Femur (tissue), 1 donor: ENCODE data around the gene TMEM72.
A peak's percentile ranks its signal among the peaks of the same experiment; 100 is the strongest.

Experiments
- DNase-seq: peaks from one replicate; pipeline ENCODE4 v3.0.0-alpha.2; 2017

The TMEM72 gene

DNA sequence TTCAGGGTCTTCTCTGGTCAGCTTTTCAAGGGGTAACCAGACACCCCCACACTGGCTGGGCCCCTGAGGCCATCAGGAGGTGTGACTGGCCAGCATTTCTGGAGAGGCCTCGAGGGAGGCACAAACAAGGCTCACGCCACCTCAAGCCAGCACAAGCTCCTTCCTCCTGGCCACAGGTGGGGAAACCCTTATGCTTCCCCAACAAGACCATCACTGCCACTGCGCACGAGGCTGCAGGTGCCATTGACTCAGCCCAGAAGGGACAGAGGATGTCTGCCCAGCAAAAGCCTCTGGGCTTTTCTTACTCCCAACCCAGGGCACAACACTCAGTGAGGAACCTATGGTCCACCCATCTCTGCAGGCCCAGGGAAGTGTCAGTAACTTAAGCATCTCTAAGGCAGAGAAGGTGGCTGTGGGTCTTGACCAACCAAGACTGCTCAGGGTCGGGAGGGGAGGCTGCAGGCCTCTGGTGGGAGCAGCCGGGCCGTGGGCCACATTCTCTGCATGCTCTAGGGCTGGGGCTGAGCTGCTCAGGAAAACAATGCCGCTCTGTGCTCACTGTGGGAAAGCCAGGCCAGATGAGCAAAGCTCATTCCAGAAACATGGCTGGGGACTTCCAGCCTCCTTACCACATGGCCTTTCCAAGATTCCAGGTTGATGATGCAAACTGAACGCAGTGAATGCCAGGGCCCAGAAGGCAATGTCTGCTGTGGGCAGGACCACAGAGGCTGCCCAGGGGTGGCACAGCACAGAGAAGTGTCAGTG lies 24.2 kb downstream of the TMEM72 start:
- peak; percentile 85 for DNase-seq

DNA sequence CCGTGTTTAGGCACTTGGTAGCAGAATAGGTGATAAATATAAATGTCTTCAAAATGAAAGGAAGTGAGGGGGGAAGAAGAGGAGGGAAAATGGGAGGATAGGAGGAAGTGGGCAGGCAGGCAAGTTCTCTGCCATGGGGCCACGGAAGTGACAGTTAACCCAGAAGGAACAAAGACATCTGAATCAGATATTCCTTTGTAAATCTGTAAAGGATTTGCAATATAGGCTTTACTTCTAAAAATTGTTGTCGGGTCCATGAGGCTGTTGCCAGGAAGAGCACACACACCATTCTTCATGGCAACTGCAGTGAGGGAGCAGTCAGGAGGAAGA lies 24.8 kb downstream of the TMEM72 start:
- DNase-seq = no peak

DNA sequence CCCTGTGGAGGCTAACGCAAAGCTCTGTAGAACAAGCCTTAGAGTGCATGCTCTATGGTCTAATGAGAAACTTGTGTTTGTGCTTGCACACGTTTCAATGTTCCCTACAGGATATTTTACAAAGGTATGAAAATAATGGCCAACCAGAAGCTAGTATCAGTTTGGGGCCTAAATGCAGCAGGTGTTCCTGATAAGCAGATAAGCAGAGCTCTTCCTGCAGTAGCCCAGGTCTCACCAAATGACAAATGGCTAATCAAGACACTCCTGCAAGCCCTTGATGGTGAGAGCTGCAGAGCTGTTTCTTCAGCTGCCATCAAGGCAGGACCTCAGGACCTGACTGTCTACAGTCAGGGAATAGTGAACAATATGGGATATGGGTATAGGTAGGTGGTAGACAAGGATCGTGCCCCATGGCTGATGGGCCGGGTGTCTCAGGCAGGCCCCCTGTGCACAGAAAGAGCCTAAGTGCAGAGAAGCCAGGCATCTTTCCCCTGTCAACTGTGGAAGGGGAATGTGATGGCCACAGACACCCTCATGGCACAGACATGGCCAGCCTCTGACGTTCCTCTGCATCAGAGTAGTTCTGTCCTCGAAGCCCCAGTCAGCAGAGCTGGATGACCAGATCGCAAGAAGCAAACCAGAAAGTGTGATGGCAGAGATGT lies 25.3 kb downstream of the TMEM72 start:
- DNase-seq = peak; percentile 6

DNA sequence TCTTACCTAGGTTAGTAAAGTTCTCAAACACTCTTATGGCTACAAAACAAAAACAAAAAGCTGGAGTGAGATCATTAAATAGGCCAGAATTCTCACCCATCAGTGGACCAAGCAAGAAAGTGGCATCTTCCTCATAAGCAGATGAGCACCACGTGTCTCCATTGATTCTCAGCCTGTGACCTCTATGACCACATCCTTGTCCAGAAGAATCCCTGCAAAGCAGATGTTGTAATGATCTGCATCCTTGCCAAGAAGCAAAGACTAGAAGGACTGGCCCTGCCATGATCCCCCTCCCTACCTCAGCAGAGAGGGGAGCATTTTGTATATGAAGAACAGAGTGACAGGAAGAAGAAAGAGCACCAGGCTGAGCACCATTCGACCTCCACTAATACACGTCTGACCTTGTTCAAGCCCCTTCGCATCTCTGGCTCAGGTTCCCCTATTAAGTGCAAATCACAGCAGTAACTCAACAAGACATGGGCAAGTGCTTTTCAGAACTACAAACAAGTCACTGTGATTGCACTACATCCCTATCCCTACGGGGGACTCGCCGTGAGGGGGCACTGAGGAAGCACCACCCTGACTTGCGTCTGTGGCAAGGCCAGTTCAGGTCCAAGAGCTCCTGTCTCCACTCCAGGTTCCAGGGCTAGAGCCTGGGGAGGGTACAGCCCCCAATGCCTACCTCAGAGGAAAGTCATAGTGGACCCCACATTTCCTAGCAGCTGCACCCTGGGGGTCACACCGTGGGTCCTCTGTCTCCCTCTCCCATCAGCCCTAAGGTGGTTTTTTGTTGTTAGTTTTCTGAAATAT lies 26.3 kb downstream of the TMEM72 start:
- peak; percentile 9 for DNase-seq

DNA sequence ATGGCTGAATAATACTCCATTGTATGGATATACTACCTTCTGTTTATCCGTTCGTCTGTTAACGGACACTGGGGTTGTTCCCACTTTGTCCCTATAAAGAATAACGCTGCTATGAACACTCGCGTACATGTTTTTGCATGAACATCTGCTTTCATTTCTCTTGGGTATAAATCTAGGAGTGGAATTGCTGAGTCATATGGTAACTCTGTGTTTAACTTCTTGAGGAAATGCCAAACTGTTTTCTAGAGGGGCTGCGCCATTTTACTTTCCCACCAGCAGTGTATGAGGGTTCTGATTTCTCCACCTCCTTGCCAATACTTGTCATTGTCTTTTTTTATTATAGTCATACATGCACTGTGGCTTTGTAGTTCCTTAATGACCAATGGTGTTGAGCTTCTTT lies 27.8 kb downstream of the TMEM72 start:
- DNase-seq = no peak

DNA sequence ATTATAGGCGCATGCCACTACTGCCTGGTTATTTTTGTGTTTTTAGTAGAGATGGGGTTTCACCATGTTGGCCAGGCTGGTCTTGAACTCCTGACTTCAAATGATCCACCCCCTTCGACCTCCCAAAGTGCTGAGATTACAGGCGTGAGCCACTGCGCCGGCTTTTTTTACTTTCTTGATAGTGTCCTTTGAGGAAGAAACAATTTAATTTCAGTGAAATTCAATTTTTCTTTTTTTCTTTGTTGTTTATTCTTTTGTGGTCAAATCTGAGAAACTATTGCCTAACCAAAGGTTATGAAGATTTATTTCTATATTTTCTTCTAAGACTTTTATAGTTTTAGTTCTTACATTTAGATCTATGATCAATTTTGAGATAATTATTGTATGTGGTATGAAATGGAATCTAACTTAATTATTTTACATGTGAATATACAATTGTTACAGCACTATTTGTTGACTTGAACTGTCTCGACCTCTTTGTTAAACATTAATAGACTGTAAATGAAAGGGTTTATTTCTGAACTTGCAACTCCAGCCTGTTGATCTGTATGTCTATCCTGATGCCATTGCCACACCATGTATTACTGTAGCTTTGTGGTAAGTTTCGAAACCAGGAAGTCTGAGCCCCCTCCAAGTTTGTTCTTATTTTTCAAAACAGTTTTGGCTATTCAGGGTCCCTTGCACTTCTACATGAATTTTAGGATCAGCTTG lies 28.7 kb downstream of the TMEM72 start:
- DNase-seq = peak; percentile 1

DNA sequence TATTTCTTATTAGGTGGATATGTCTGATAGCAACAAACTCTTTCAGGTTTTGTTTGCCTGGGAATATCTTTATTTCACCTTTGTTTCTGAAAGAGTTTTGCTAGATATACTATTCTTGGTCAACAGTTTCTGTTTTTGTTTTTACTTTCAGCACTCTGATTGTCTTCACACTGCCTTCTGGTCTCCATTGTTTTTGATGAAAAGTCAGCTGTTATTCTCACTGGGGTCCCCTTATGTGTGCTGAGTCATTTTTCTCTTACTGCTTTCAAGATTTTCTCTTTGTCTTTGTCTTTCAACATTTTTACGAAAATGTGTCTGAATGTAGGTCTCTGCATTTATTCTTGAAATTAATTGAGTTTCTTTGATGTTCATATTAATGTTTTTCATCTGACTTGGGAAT lies 33.2 kb downstream of the TMEM72 start:
- DNase-seq = no peak

DNA sequence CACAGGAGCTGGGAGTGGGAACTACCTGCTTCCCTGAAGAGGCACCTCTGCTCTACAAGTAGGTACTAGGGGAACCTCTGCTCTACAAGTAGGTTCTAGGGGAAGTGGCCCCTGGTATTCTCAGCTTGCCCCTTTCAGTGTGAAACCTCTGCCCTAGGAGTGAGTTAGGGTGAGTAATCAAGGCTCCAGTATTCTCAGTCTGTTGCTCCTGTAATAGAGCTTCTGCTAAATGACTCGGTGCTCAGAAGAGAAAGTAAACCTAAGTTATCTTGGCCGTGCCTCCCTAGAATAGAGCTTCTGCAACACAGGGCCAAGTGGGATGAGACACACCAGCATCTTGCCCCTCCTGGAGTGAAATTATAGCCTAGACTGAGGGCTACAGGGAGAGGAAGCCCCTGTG lies 35.1 kb downstream of the TMEM72 start:
- no peak for DNase-seq

DNA sequence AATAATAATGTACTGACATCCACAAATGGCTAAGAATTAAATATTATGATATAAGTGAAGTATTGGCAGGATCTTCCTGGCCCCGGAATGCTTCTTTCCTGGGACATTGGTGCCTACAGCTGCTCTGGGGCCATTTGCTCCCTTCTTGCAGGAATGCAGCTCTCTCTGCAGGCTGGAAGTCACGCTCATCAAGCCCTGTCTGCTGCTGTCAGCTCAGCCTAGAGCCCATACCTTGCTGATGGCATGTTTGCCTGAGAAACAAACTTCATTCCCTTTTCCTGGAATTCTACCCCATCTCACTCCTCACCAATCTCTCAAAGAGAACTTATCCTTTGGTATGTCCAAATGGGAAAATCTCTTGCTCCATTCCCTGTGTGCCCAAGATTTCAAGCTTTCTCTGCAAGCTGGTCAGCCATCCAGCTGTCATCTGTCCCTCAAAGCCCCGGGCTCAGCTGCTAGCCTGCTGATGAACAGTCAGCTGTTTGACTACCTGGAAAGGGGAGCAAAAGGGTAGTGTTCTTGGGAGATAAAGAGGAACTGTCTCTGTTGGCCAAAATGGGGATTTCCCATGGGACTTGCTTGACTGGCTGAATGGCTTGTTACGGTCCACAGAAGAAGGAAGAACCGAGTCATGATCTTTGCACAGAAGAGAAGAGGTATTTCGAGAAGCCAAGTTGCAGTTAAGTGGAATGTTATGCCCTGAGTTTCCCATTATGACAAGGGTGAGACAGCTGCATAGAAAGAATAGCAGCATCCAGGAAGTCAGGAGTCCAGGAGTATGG lies 36.4 kb downstream of the TMEM72 start:
- peak; percentile 65 for DNase-seq

DNA sequence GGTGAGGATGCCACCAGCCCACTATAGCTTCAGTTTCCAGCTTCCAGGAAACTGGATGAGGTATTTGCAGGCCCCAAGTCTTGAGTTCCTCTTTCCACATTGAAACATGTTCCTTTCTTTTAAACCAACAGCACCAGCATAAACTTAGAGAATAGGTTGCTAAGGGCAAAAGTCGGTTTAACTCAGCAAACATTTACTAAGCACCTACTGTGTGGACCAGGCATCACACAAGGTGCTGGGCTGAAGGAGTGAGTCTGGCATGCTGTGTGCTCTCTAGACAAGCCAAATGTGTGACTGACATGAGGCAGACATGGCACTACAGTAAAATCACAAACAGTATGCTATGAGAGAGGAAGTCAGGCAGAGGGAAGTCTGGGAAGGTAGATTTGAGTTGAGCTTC lies 37.5 kb downstream of the TMEM72 start:
- no peak for DNase-seq

DNA sequence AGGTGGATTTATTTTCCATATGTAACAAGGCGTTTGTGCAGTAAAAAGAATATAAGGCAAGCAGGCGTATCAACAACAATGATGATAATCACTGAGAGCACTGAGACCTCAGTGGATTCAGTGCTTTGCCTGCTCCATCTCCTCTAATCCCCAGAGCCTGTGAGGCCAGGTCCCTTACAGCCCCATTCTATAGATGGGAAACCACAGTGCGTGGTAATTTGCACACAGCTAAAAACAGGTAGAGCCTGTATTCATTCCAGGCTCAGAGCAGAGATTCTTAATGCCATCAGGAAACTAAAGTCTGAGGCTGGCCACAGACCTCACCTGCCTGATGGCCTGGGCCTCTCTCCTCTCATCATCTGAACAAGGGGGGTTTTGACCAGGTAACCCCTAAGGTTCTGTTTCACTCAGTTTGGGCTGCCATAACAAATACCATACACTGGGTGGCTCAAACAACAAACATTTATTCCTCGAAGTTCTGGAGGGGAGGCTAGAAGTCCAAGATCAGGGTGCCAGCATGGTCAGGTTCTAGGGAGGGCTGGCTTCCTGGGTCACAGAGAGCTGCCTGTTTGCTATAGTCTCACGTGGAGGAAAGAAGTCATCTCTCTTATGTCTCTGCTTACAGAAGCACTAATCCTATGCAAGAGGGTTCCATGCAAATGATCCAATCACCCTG lies 38.1 kb downstream of the TMEM72 start:
- no peak for DNase-seq

DNA sequence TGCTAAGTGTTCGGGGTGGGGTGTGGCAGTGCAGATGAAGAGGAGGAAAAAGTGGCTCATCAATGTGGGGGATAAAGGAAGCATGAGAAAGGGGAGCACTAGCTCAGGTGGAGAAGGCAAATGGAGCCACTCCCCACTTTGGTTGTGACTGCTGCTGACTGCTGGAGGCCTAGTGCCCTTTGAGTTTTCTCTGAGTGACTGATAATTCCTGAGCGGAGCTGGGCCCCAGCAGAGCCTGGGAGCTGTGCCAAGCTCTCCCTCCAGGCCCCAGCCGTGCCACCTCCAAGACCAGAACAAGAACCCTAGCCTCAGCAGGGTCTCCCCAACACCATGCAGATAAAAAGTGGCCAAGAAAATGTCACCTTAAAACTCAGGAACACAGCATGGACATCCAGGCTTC lies 38.8 kb downstream of the TMEM72 start:
- DNase-seq = no peak

DNA sequence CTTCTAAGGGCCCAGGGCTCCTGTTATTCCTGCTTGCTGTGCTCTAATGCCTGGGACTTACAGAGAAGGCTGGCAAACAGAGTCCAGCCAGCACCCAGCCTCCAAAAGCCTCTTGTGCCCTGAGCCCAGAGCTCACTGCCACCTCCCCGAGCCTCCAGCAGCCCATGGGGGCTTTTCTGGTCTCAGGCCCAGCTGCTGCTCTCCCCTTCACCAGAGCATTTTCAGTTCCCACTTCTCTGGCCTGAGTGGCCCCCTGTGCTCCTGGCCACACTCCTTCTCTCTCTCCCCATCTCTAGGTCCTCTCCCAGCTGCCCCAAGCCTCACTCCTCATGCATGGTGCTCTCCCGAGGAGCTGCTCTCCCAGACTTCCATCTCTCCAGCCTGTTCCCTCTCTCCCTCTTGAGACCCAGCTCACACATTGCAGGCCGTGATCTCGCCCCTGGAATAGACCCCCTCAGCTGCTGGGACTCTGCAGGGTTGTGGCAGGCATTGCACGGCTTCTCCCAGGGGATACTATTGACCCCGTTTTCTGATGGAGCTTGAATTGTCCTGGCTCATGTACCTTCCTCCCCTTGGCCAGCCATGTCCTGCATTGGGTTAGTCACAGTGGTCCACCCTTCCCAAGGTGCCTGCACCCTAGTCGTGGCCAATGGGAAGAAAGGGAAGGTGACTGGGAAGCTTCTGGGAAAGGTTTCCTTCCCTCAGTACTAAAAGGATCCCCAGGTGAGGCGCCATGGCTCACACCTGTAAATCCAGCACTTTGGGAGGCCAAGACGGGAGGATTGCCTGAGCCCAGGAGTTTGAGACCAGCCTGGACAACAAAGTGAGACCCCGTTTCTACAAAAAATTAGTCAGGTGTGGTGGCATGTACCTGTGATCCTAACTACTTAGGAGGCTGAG lies 39.4 kb downstream of the TMEM72 start:
- DNase-seq = no peak

DNA sequence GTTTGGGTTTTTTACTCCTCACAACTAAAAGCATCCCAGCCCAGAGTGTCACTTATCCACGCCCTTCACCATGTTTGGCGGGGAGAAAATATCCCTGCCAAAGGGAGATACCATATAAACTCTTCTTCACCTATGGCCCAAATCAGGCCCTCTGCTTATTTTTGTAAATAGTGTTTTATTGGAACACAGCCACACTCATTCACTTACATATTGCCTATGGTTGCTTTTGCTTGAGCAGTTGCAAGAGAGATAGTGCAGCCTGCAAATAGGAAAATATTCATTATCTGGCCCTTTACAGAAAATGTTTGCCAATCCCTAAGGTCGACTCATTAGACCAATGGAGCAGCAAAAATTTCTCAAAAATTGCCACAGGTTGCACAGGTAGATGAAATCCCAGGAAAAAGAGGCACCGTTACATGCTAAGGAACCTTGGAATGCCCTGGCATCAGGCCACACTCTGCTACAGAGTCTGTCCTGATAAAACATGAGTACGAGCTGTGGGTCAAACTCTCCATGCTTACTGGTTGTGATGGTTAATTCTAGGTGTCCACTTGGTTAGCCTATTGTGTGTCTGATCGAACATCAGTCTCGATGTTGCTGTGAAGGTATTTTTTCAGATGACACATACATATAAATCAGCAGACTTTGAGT lies 40.6 kb downstream of the TMEM72 start:
- DNase-seq = no peak

DNA sequence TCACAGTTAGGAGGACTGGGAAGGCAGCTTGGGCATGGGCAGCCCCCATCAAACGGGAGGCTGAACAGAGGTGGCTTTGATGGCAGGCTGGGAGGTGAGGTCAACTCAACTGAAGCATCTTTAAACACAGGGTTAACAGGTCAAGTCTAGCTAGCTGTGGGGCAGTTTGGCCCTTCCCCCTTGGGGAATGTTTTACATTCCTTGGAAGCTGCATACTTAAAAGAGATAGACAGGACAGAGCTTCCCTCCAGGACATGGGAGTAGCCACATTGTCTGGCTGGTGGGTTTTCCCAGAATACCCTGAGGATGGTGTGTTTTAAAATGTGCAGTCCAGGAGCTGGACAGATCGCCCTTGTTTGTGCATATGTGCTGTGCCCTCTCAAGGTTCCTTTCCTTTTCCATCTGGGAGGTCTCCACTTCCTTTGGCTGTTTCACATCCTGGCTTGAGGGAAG lies 41.7 kb downstream of the TMEM72 start:
- no peak for DNase-seq

DNA sequence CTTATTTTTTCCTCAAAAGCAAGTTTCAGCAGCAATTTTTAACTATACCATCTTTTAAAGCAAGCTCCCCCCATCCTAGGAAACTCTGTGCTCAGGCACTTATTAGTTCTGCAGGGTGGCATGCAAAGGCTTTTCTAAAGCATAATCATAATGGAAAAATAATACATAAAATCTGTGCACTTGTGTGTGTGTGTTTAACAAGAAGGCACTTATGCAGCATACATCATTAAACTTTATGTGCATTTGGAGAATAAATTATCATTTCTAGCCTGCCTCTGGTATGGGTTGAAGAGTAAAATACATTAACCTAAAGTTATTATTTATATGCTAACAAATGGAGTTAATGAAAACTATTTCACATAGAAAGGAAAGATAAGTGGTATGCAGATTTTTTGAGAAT lies 42.9 kb downstream of the TMEM72 start:
- no peak for DNase-seq

DNA sequence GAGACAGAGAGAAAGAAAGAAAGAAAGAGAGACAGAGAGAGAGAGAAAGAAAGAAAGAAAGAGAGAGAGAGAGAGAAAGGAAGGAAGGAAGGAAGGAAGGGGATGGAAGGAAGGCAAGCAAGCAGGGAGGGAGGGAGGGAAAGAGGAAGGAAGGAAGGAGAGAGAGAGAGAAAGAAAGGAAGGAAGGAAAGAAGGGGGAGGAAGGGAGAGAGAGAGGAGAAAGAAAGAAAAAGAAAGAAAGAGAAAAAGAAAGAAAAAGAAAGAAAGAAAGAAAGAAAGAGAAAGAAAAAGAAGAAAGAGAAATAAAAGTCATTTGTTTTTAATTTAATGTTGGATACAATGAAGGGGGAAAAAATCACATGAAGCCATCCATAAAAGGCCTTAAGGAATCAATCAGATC lies 43.8 kb downstream of the TMEM72 start:
- DNase-seq = no peak

DNA sequence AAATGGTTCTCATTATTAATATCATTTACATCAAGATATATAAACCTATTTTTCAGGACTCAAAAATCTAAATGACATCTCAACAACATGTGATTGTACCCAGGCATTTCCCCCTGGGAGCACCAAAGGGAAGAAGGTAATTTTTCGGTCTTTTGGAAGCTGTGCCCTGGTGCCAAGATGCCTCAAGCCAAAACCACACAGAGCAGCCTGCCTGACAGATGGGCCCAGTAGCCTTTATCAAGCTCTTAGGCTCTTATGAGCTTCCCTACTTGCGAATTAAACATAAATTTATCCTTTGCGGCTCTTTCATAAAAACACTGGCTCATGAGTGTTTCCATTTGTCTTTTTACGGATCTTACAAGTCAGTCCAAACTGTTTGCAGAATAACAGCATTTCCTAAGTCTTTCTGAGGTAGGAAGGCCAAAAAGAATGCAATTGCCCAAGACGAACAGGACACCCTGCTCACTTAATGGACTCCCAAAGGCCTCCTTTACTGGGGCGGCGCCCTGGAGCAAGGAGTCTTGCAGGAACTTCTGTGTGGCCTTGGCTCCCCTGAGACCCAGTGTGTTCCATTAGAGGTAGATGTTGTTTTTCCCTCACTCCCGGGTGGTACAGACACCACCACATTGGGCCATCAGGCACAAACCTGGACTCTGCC lies 44.4 kb downstream of the TMEM72 start:
- DNase-seq = peak; percentile 5

DNA sequence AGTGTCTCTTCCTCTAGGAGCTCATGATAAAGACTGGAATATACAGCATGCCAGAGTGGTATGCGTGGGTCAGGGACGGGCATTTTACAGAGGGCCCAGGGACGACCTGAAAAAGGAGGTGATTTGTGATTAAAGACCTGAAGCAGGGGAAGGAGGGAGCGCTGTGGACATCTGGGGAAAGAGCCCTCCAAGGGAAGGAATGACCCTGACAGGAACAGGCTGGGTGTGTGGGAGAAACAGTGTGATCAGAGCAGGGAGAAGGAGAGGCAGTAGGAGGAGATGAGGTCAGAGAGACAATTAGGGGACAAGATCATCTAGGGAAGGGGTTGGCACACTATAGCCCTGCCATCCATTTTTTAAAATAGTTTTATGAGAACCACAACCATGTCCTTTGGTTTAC lies 45.1 kb downstream of the TMEM72 start:
- DNase-seq = no peak
